Endothelial cell of umbilical vein (primary cell): Measurements from ENCODE around the gene NT5C1B. TPM values are rescaled to one million over a fixed set of nuclear protein-coding genes. Genes with fewer than 3 reads are reported as not detected.
A peak's percentile ranks its signal among the peaks of the same experiment; 100 is the strongest.

Experiments
- BruUV-seq: library from RNA; stranded (reverse); fragments of 400-500 nt; replicated peaks from 2 replicates; lab custom pipeline; 2021; lab: Mats Ljungman, UMichigan
- CTCF ChIA-PET: fragments of 300-600, 350-600 bp; sonication (Branson Sonifier 250); formaldehyde crosslinking; loops from one replicate; lab custom pipeline; 2021; ENCODE audit warnings: antibody characterized with exemption, inconsistent platforms; lab: Charles Lee
- POLR2A ChIA-PET: fragments of 300-600, 350-600 bp; sonication (Branson Sonifier 250); formaldehyde crosslinking; loops from one replicate; lab custom pipeline; 2021; ENCODE audit warnings: antibody characterized with exemption, inconsistent platforms; lab: Charles Lee
- DNase-seq: peaks from one replicate; pipeline ENCODE4 v3.0.0-alpha.2; 2011; ENCODE audit warnings: low read depth, low spot score
- FAIRE-seq: peaks from 2 replicates; lab custom pipeline; 2011; peaks lifted over from hg19 to GRCh38; lab: Jason Lieb, UNC
- H2AFZ ChIP-seq: 2 replicates; pipeline ENCODE4 v1.6.0; 2012; ENCODE audit warnings: low read depth, low read length, control low read depth, inconsistent platforms
- H3K27ac ChIP-seq: 2 replicates; pipeline ENCODE4 v1.5.1; 2011; ENCODE audit warnings: low read depth, mild to moderate bottlenecking, control low read depth, low read length, moderate library complexity; ENCODE audit not compliant: insufficient read depth
- H3K27me3 ChIP-seq, 2 experiments: 2 replicates each; pipeline versions ENCODE4 v1.6.0 to v1.6.1; 2011; ENCODE audit warnings: low read length in 2 of 2, mixed read lengths in 1 of 2; ENCODE audit not compliant: control insufficient read depth in 2 of 2, insufficient read depth in 2 of 2
- H3K36me3 ChIP-seq, 2 experiments: 2 replicates in 1 of 2; 3 replicates in 1 of 2; pipeline ENCODE4 v1.5.1; 2011; ENCODE audit warnings: low read length in 2 of 2, mild to moderate bottlenecking in 1 of 2, moderate library complexity in 1 of 2; ENCODE audit not compliant: control insufficient read depth in 2 of 2, insufficient read depth in 2 of 2; ENCODE audit errors: extremely low read depth in 1 of 2
- H3K4me1 ChIP-seq: 3 replicates; pipeline ENCODE4 v1.5.1; 2011; ENCODE audit warnings: mild to moderate bottlenecking, low read length; ENCODE audit not compliant: control insufficient read depth, insufficient read depth; ENCODE audit errors: extremely low read depth
- H3K4me2 ChIP-seq: 2 replicates; pipeline ENCODE4 v1.6.1; 2011; ENCODE audit warnings: low read length, control low read depth, mixed read lengths; ENCODE audit not compliant: insufficient read depth
- H3K4me3 ChIP-seq, 3 experiments: fragments of 200-600 bp in 1 of 3; sonication (generic), shearing (Covaris generic) in 1 of 3; replicated peaks in 1 of 3; 2 replicates each; pipeline ENCODE4 v1.5.1; 2011 to 2016; ENCODE audit warnings: control low read depth in 3 of 3, low read length in 3 of 3, mild to moderate bottlenecking in 2 of 3, inconsistent platforms in 1 of 3, low read depth in 1 of 3, moderate library complexity in 1 of 3; ENCODE audit not compliant: insufficient read depth in 1 of 3
- H3K79me2 ChIP-seq: 2 replicates; pipeline ENCODE4 v1.6.0; 2012; ENCODE audit warnings: low read length, inconsistent platforms; ENCODE audit not compliant: control insufficient read depth, insufficient read depth
- H3K9ac ChIP-seq: replicated peaks from 2 replicates; pipeline ENCODE3; 2011; ENCODE audit warnings: low read length, control low read depth; ENCODE audit not compliant: insufficient read depth; ENCODE audit errors: extremely low read depth
- H3K9me1 ChIP-seq: replicated peaks from 3 replicates; pipeline ENCODE4 v1.6.0; 2011; ENCODE audit warnings: mild to moderate bottlenecking, low read length; ENCODE audit not compliant: control insufficient read depth, insufficient read depth; ENCODE audit errors: extremely low read depth
- H3K9me3 ChIP-seq: replicated peaks from 2 replicates; pipeline ENCODE4 v1.5.1; 2012; ENCODE audit warnings: low read length, inconsistent platforms; ENCODE audit not compliant: control insufficient read depth, insufficient read depth
- H4K20me1 ChIP-seq: replicated peaks from 2 replicates; pipeline ENCODE3; 2011; ENCODE audit warnings: mild to moderate bottlenecking, low read length; ENCODE audit not compliant: control insufficient read depth, insufficient read depth; ENCODE audit errors: extremely low read depth
- POLR2A ChIP-seq: IDR thresholded peaks from 2 replicates; pipeline ENCODE4 v1.6.1; 2012; ENCODE audit warnings: low read depth, mild to moderate bottlenecking, control low read depth, low read length
- dilution Hi-C: fragments of 300-500 bp; cut with MboI; formaldehyde crosslinking; loops from one replicate; pipeline ENCODE4 v1.15.0; 2019; ENCODE audit warnings: low sequenced_read_pairs; ENCODE audit not compliant: extremely low pct_ligation_motif_present
- intact Hi-C: fragments of 100-400 bp; cut with micrococcal nuclease; formaldehyde crosslinking; loops from one replicate; pipeline ENCODE4 v1.10.0; 2022
- polyA plus RNA-seq, 4 experiments: library from polyadenylated mRNA; depleted of rRNA in 3 of 4; stranded (reverse) in 3 of 4; unstranded in 1 of 4; fragments of >200 nt; gene quantifications; 2 replicates each; pipeline versions ENCODE4 v1.2.1 to v1.2.3, GENCODE V29; 2011 to 2012; ENCODE audit warnings: missing spikeins in 1 of 4
- total RNA-seq: library from RNA; stranded (reverse); gene quantifications from 2 replicates; pipeline ENCODE4 v1.2.3, GENCODE V29; 2021
- TF ChIP-seq, protein P1 (sequence below), 2 donors: IDR thresholded peaks; 1 replicate in 1 of 2; 2 replicates in 1 of 2; pipeline ENCODE4 v1.5.1; 2011; ENCODE audit warnings: low read length in 2 of 2, mild to moderate bottlenecking in 2 of 2, moderate library complexity in 2 of 2, control low read depth in 1 of 2, inconsistent platforms in 1 of 2, low read depth in 1 of 2; ENCODE audit not compliant: insufficient read depth in 1 of 2; ENCODE audit errors: extremely low read depth in 1 of 2

NT5C1B gene
- total and polyA plus RNA-seq, 2 donors (not counting 3 experiments of a cell fraction or from before 2014, with no cell fraction given), result not detected

DNA sequence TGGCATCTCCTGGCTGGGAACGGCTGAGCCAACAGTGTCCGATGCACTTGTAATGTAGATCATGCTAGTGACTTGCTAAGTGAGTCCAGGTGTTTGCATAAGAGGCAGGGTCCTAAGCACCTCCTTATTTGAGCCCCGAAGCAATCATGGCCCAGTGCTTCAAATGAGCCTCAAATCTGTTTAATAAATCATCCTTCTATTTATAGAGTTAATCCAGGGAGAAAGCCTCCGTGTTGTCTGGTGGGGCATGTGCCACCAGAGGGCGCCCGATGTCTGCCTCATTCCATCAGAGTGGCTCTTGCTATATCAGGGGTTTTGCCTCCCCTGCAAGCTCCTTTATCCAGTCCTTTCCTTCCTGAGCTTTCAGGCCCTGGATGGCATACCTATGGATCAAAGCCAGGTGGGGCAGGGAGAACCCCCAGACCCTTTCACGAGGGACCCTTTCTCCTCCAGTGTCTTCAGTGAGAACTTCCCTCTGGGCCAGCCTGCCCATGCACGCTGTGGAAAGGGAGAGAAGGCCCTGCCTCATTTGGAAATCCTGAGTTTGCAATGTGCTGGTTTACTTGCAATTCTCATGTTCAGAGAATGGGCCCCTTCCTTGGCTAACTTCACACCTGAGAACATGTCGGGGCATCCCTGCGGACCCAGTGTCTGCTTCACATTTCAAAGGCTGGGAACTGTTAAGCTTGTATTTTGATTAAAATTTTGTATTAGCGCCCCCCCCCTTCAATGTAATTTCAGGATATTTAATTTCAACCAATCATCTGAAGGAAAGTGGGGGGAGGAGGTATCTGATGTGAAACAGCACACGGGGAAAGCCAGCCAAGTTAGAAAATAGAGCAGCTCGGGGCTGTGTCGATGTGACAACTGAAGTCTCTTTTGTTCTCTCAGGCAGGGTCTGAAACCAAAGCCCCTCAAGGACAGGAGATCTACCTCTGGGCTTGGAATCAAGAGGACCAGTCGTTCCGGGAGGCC lies 68.6 kb downstream of the NT5C1B start:
- H3K9me1 ChIP-seq, result no peaks in the 10 kb centered on the region
- CTCF ChIA-PET, result interaction anchor here (0.6 to 3.5 kb wide), 46 partner anchors 9 to 1342 kb away, joined by 3 to 25 read pairs (median 5); partner anchors contain the start of genes OSR1 and RDH14
- POLR2A ChIA-PET, result interaction anchor here (0.7 to 1.0 kb wide), 2 partner anchors 39 to 130 kb away, joined by 3 to 4 read pairs; partner anchors contain the start of gene RDH14
- peak; percentile 78 for DNase-seq
- H3K27me3 ChIP-seq, result no peaks in the 10 kb centered on the region
- no peak overlapping the region for H3K4me2 ChIP-seq
- H3K9me3 ChIP-seq, result no peaks in the 10 kb centered on the region
- H3K79me2 ChIP-seq, result no peaks in the 10 kb centered on the region
- no peaks in the 10 kb centered on the region for H3K4me1 ChIP-seq
- TF ChIP-seq, protein P1, sequence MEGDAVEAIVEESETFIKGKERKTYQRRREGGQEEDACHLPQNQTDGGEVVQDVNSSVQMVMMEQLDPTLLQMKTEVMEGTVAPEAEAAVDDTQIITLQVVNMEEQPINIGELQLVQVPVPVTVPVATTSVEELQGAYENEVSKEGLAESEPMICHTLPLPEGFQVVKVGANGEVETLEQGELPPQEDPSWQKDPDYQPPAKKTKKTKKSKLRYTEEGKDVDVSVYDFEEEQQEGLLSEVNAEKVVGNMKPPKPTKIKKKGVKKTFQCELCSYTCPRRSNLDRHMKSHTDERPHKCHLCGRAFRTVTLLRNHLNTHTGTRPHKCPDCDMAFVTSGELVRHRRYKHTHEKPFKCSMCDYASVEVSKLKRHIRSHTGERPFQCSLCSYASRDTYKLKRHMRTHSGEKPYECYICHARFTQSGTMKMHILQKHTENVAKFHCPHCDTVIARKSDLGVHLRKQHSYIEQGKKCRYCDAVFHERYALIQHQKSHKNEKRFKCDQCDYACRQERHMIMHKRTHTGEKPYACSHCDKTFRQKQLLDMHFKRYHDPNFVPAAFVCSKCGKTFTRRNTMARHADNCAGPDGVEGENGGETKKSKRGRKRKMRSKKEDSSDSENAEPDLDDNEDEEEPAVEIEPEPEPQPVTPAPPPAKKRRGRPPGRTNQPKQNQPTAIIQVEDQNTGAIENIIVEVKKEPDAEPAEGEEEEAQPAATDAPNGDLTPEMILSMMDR (IDR thresholded peaks at IDR 0.05; ENCODE audit: extremely low read depth in 1 of 2, insufficient read depth in 1 of 2, low read depth in 1 of 2, low read length in 2 of 2), result peak; percentile 84 to 89
- TF ChIP-seq POLR2A, result no peak
- no peak overlapping the region for H3K9ac ChIP-seq
- H2AFZ ChIP-seq, result no peak overlapping the region
- no TSS peak for BruUV-seq
- intact Hi-C loops, result loop anchor here (1.0 to 10.0 kb wide), 8 partner anchors 83 to 1343 kb away; no protein-coding TSS in a partner anchor
- no peaks in the 10 kb centered on the region for H3K36me3 ChIP-seq
- H3K4me3 ChIP-seq, result no peak overlapping the region
- peak; percentile 76 for FAIRE-seq
- no peaks in the 10 kb centered on the region for H4K20me1 ChIP-seq
- H3K27ac ChIP-seq, result no peak overlapping the region
- dilution Hi-C loops, result no loop called here
